GM23338 (cell line): Measurements from ENCODE around the gene HPRT1. TPM values are rescaled to one million over a fixed set of nuclear protein-coding genes. Genes with fewer than 3 reads are reported as not detected.

Source experiments
- ATAC-seq: fragments of 200-7000 bp; cut with Tn5 transposase; 3 replicates; pipeline ENCODE4 v1.9.1; 2020
- DNase-seq: peaks from one replicate; pipeline ENCODE4 v3.0.0-alpha.2; 2015; ENCODE audit warnings: low spot score
- H2AFZ ChIP-seq: fragments of 200-600 bp; sonication (generic); 2 replicates; pipeline ENCODE4 v1.8.0; 2016; ENCODE audit warnings: antibody characterized with exemption, mild to moderate bottlenecking, moderate library complexity
- H3F3A ChIP-seq: fragments of 200-600 bp; sonication (generic); replicated peaks from 2 replicates; pipeline ENCODE4 v1.8.0; 2017; ENCODE audit warnings: antibody characterized with exemption, mixed run types, low read depth
- H3K27ac ChIP-seq: fragments of 200-600 bp; sonication (generic); 2 replicates; pipeline ENCODE4 v1.6.1; 2016; ENCODE audit warnings: low read depth
- H3K27me3 ChIP-seq: fragments of 200-600 bp; sonication (generic); 2 replicates; pipeline ENCODE4 v1.8.0; 2016; ENCODE audit warnings: mild to moderate bottlenecking, mixed run types, moderate library complexity; ENCODE audit not compliant: insufficient read depth
- H3K36me3 ChIP-seq: fragments of 200-600 bp; sonication (generic); 2 replicates; pipeline ENCODE4 v1.8.0; 2016; ENCODE audit warnings: mild to moderate bottlenecking; ENCODE audit not compliant: insufficient read depth
- H3K4me1 ChIP-seq: fragments of 200-600 bp; sonication (generic); 2 replicates; pipeline ENCODE4 v1.8.0; 2016; ENCODE audit warnings: mild to moderate bottlenecking, moderate library complexity; ENCODE audit not compliant: insufficient read depth
- H3K4me2 ChIP-seq: fragments of 200-600 bp; sonication (generic); 2 replicates; pipeline ENCODE4 v1.7.1; 2017; ENCODE audit warnings: mixed run types
- H3K4me3 ChIP-seq: fragments of 200-600 bp; sonication (generic); 2 replicates; pipeline ENCODE4 v1.6.1; 2016; ENCODE audit warnings: mixed run types
- H3K79me2 ChIP-seq: fragments of 200-600 bp; sonication (generic); replicated peaks from 2 replicates; pipeline ENCODE4 v1.8.0; 2017; ENCODE audit warnings: mild to moderate bottlenecking; ENCODE audit not compliant: insufficient read depth
- H3K9me2 ChIP-seq: fragments of 200-600 bp; sonication (generic); 2 replicates; pipeline ENCODE4 v1.8.0; 2017; ENCODE audit not compliant: insufficient read depth
- H4K20me1 ChIP-seq: fragments of 200-600 bp; sonication (generic); replicated peaks from 2 replicates; pipeline ENCODE4 v1.8.0; 2017; ENCODE audit warnings: mild to moderate bottlenecking; ENCODE audit not compliant: insufficient read depth
- H3K27ac Mint-ChIP-seq: 2 replicates; pipeline ENCODE4 v1.8.0; 2020; ENCODE audit warnings: inconsistent platforms, mild to moderate bottlenecking, moderate library complexity, mixed read lengths
- H3K27me3 Mint-ChIP-seq: 3 replicates; pipeline ENCODE4 v1.8.0; 2022; ENCODE audit warnings: low read depth, mild to moderate bottlenecking, moderate library complexity, mixed read lengths, inconsistent platforms; ENCODE audit not compliant: insufficient read depth, poor library complexity
- H3K36me3 Mint-ChIP-seq: 3 replicates; pipeline ENCODE4 v1.8.0; 2021; ENCODE audit warnings: low read depth, mild to moderate bottlenecking, inconsistent platforms, moderate library complexity, mixed read lengths
- H3K4me1 Mint-ChIP-seq: 3 replicates; pipeline ENCODE4 v1.8.0; 2020; ENCODE audit warnings: mild to moderate bottlenecking, inconsistent platforms, mixed read lengths
- H3K4me3 Mint-ChIP-seq: 3 replicates; pipeline ENCODE4 v1.8.0; 2021; ENCODE audit warnings: moderate library complexity, mild to moderate bottlenecking, inconsistent platforms, mixed read lengths
- H3K9me3 Mint-ChIP-seq: 3 replicates; pipeline ENCODE4 v1.8.0; 2020; ENCODE audit warnings: moderate library complexity, mild to moderate bottlenecking, inconsistent platforms, mixed read lengths
- CTCF ChIP-seq, 2 experiments: fragments of 200-600 bp in 1 of 2; sonication (generic) in 1 of 2; conservative IDR thresholded peaks; 2 replicates each; pipeline versions ENCODE4 v1.5.1 to v1.6.1; 2016 to 2017; ENCODE audit warnings: antibody characterized with exemption in 2 of 2, low read depth in 2 of 2, mild to moderate bottlenecking in 2 of 2, moderate library complexity in 1 of 2
- POLR2AphosphoS5 ChIP-seq: IDR thresholded peaks from 2 replicates; pipeline ENCODE4 v1.6.1; 2016; ENCODE audit warnings: antibody characterized with exemption, low read depth
- ZNF462 ChIP-seq: fragments of 250-450 bp; sonication (Bioruptor Pico); IDR thresholded peaks from 2 replicates; pipeline ENCODE4 v1.5.0; 2020; ENCODE audit warnings: mild to moderate bottlenecking, moderate library complexity
- polyA plus RNA-seq: library from polyadenylated mRNA; unstranded; fragments of >200 nt; fragmentation: Nextera tagmentation; extraction: Ambion mirVana; gene quantifications from 2 replicates; pipeline ENCODE4 v1.2.1, GENCODE V29; 2016
- total RNA-seq: library from RNA; depleted of rRNA; stranded (reverse); fragments of >200 nt; shearing (Covaris generic); gene quantifications from 2 replicates; pipeline ENCODE4 v1.2.3, GENCODE V29; 2014

Gene HPRT1
- total and polyA plus RNA-seq, 2 experiments from 2014 or later, result 27.0 to 79.4 TPM

GRCh38 chrX:134482371-134482770, 22.4 kb downstream of the HPRT1 start:
- peaks cover 1% of the 10 kb centered on the region for H3K27me3 Mint-ChIP-seq
- DNase-seq (no peak), ATAC-seq (no peak)
- no peak overlapping the region for H3K4me3 Mint-ChIP-seq
- no peaks in the 10 kb centered on the region for H3K9me3 Mint-ChIP-seq
- no peaks in the 10 kb centered on the region for H3K79me2 ChIP-seq
- no peak for TF ChIP-seq ZNF462 (CRISPR knock-in tag)
- TF ChIP-seq POLR2AphosphoS5, result no peak
- no peak overlapping the region for H2AFZ ChIP-seq
- H4K20me1 ChIP-seq, result no peaks in the 10 kb centered on the region
- H3K27me3 ChIP-seq, result no peaks in the 10 kb centered on the region
- no peak overlapping the region for H3K27ac ChIP-seq
- peaks cover 17% of the 10 kb centered on the region; the same call in 2 of the 3 replicates for H3K36me3 Mint-ChIP-seq
- no peak overlapping the region for H3K4me3 ChIP-seq
- H3K9me2 ChIP-seq, result no peaks in the 10 kb centered on the region
- no peaks in the 10 kb centered on the region for H3K4me1 Mint-ChIP-seq
- H3F3A ChIP-seq, result no peaks in the 10 kb centered on the region
- no peak overlapping the region for H3K27ac Mint-ChIP-seq
- H3K4me1 ChIP-seq, result no peaks in the 10 kb centered on the region
- no peak overlapping the region for H3K4me2 ChIP-seq
- no peaks in the 10 kb centered on the region for H3K36me3 ChIP-seq

GRCh38 chrX:134484039-134484438, 24.1 kb downstream of the HPRT1 start:
- Mint-ChIP-seq H3K9me3 (no peaks in the 10 kb centered on the region), H3K4me3 (no peak overlapping the region), H3K4me1 (no peaks in the 10 kb centered on the region), H3K27ac (no peak overlapping the region; the same call in 1 of the 2 replicates), H3K27me3 (peaks cover 1% of the 10 kb centered on the region), H3K36me3 (peaks cover 9% of the 10 kb centered on the region; the same call in 2 of the 3 replicates)
- Histone ChIP-seq H3K79me2 (no peaks in the 10 kb centered on the region), H3K4me3 (no peak overlapping the region), H3K27ac (no peak overlapping the region), H3K9me2 (no peaks in the 10 kb centered on the region), H4K20me1 (no peaks in the 10 kb centered on the region), H3K36me3 (no peaks in the 10 kb centered on the region), H2AFZ (no peak overlapping the region), H3K4me1 (no peaks in the 10 kb centered on the region), H3F3A (no peaks in the 10 kb centered on the region), H3K4me2 (no peak overlapping the region), H3K27me3 (no peaks in the 10 kb centered on the region)
- no peak for TF ChIP-seq POLR2AphosphoS5
- TF ChIP-seq CTCF (conservative IDR thresholded peaks at IDR 0.05; ENCODE audit: low read depth in 2 of 2), result peak in 1 of 2 experiments; percentile 54; a peak in 3 of 4 replicates
- peak; percentile 27 for DNase-seq
- ATAC-seq, result no peak
